HCT116 (cell line): Measurements from ENCODE around the gene SEMA3E. TPM values are rescaled to one million over a fixed set of nuclear protein-coding genes. Genes with fewer than 3 reads are reported as not detected.

Experiments
- ATAC-seq: fragments of 200-7000 bp; cut with Tn5 transposase; 2 replicates; pipeline ENCODE4 v1.9.1; 2020; ENCODE audit warnings: mild to moderate bottlenecking, moderate library complexity
- BruUV-seq: library from RNA; stranded (reverse); fragments of 400-500 nt; replicated peaks from 2 replicates; lab custom pipeline; 2021; lab: Mats Ljungman, UMichigan
- CTCF ChIA-PET: fragments of 300-600 bp; sonication (Branson Sonifier 250); formaldehyde crosslinking; loops from one replicate; lab custom pipeline; 2021; ENCODE audit warnings: antibody characterized with exemption; lab: Charles Lee
- POLR2A ChIA-PET: fragments of 300-600, 350-600 bp; sonication (Branson Sonifier 250); formaldehyde crosslinking; loops from one replicate; lab custom pipeline; 2021; ENCODE audit warnings: antibody characterized with exemption; lab: Charles Lee
- RAD21 ChIA-PET, 2 experiments: fragments of 300-600 bp; sonication (Branson Sonifier 250); formaldehyde crosslinking; loops; one replicate each; lab custom pipeline; 2023; ENCODE audit warnings: low total read pairs in 2 of 2; ENCODE audit not compliant: uncharacterized antibody in 2 of 2, unreplicated experiment in 2 of 2, low non-redundant PET in 1 of 2; lab: Charles Lee
- DNase-seq: peaks from one replicate; pipeline ENCODE4 v3.0.0-alpha.2; 2010; ENCODE audit warnings: low read depth, low spot score
- H2AFZ ChIP-seq: fragments of 200-600 bp; shearing (Covaris generic), sonication (generic); 2 replicates; pipeline ENCODE4 v1.6.1; 2017; ENCODE audit warnings: low read depth, mixed run types, mixed read lengths, antibody characterized with exemption, low read length; ENCODE audit not compliant: poor library complexity, severe bottlenecking
- H3K27ac ChIP-seq: 2 replicates; pipeline ENCODE4 v1.5.1; 2012; ENCODE audit warnings: low read depth, low read length
- H3K27me3 ChIP-seq: fragments of 200-600 bp; sonication (generic); 2 replicates; pipeline ENCODE4 v1.6.1; 2016; ENCODE audit warnings: mixed run types, low read length, mixed read lengths; ENCODE audit not compliant: insufficient read depth
- H3K36me3 ChIP-seq, 2 experiments: fragments of 200-500 bp in 1 of 2; fragments of 200-600 bp in 1 of 2; sonication (Bioruptor generic) in 1 of 2; sonication (generic) in 1 of 2; 2 replicates each; pipeline versions ENCODE4 v1.5.1 to v1.6.1; 2014 to 2016; ENCODE audit warnings: low read length in 2 of 2, inconsistent platforms in 1 of 2, mixed read lengths in 1 of 2, mixed run types in 1 of 2; ENCODE audit not compliant: insufficient read depth in 2 of 2, control insufficient read depth in 1 of 2
- H3K4me1 ChIP-seq, 2 experiments: fragments of 200-600 bp in 1 of 2; sonication (generic) in 1 of 2; 2 replicates each; pipeline versions ENCODE4 v1.5.1 to v1.6.1; 2012 to 2017; ENCODE audit warnings: low read length in 2 of 2, inconsistent platforms in 1 of 2, mild to moderate bottlenecking in 1 of 2, mixed read lengths in 1 of 2, mixed run types in 1 of 2, moderate library complexity in 1 of 2; ENCODE audit not compliant: insufficient read depth in 2 of 2, control insufficient read depth in 1 of 2
- H3K4me2 ChIP-seq: fragments of 200-600 bp; sonication (generic); 2 replicates; pipeline ENCODE4 v1.6.1; 2017; ENCODE audit warnings: mixed run types, low read length, mixed read lengths
- H3K4me3 ChIP-seq, 2 experiments: fragments of 200-600 bp in 1 of 2; sonication (generic) in 1 of 2; replicated peaks in 1 of 2; 2 replicates each; pipeline ENCODE4 v1.5.1; 2011 to 2016; ENCODE audit warnings: low read length in 2 of 2, control low read depth in 1 of 2, low read depth in 1 of 2, mild to moderate bottlenecking in 1 of 2, mixed read lengths in 1 of 2, mixed run types in 1 of 2
- H3K79me2 ChIP-seq: fragments of 200-600 bp; sonication (generic); 2 replicates; pipeline ENCODE4 v1.6.1; 2017; ENCODE audit warnings: mild to moderate bottlenecking, mixed run types, low read length, moderate library complexity, mixed read lengths; ENCODE audit not compliant: insufficient read depth
- H3K9ac ChIP-seq: fragments of 200-600 bp; sonication (generic); 2 replicates; pipeline ENCODE4 v1.6.1; 2016; ENCODE audit warnings: low read length, mixed read lengths
- H3K9me2 ChIP-seq: fragments of 200-600 bp; sonication (generic), shearing (Covaris generic); 2 replicates; pipeline ENCODE4 v1.6.1; 2017; ENCODE audit warnings: mixed run types, mild to moderate bottlenecking, moderate library complexity; ENCODE audit not compliant: insufficient read depth
- H3K9me3 ChIP-seq, 2 experiments: fragments of 200-500 bp in 1 of 2; fragments of 200-600 bp in 1 of 2; sonication (Bioruptor generic) in 1 of 2; sonication (generic) in 1 of 2; 2 replicates each; pipeline ENCODE4 v1.6.1; 2014 to 2017; ENCODE audit warnings: low read length in 2 of 2, mixed read lengths in 2 of 2, inconsistent platforms in 1 of 2, low read depth in 1 of 2, mild to moderate bottlenecking in 1 of 2, mixed run types in 1 of 2, moderate library complexity in 1 of 2; ENCODE audit not compliant: control insufficient read depth in 1 of 2, insufficient read depth in 1 of 2
- H4K20me1 ChIP-seq: fragments of 200-600 bp; sonication (generic), shearing (Covaris generic); 2 replicates; pipeline ENCODE4 v1.6.1; 2017; ENCODE audit warnings: mixed run types, mild to moderate bottlenecking, moderate library complexity; ENCODE audit not compliant: insufficient read depth
- CEBPB ChIP-seq: IDR thresholded peaks from 2 replicates; pipeline ENCODE4 v1.6.1; 2012; ENCODE audit warnings: low read depth
- EGR1 ChIP-seq: IDR thresholded peaks from 2 replicates; pipeline ENCODE4 v1.6.1; 2012; ENCODE audit warnings: low read depth
- ELF1 ChIP-seq: IDR thresholded peaks from 2 replicates; pipeline ENCODE4 v1.6.1; 2012; ENCODE audit warnings: low read depth, borderline replicate concordance
- FOSL1 ChIP-seq: IDR thresholded peaks from 2 replicates; pipeline ENCODE4 v1.6.1; 2012; ENCODE audit warnings: low read depth
- JUND ChIP-seq: IDR thresholded peaks from 2 replicates; pipeline ENCODE4 v1.6.1; 2012
- POLR2A ChIP-seq: IDR thresholded peaks from 2 replicates; pipeline ENCODE4 v1.7.0; 2011; ENCODE audit warnings: borderline replicate concordance; ENCODE audit not compliant: insufficient read depth, insufficient read length; ENCODE audit errors: extremely low read depth
- POLR2AphosphoS5 ChIP-seq: IDR thresholded peaks from 2 replicates; pipeline ENCODE4 v1.6.1; 2011; ENCODE audit warnings: mild to moderate bottlenecking, low read depth, low read length, moderate library complexity
- RAD21 ChIP-seq: IDR thresholded peaks from 2 replicates; pipeline ENCODE4 v1.6.1; 2012; ENCODE audit warnings: low read depth, mild to moderate bottlenecking
- SRF ChIP-seq: IDR thresholded peaks from 2 replicates; pipeline ENCODE4 v1.6.1; 2012; ENCODE audit warnings: low read depth
- TCF7L2 ChIP-seq: IDR thresholded peaks from 2 replicates; pipeline ENCODE4 v1.7.0; 2011; ENCODE audit warnings: borderline replicate concordance, inconsistent platforms; ENCODE audit not compliant: insufficient read depth, insufficient read length; ENCODE audit errors: extremely low read depth
- ZFX ChIP-seq: fragments of 450-650 bp; IDR thresholded peaks from 2 replicates; pipeline ENCODE4 v1.6.1; 2017
- intact Hi-C: fragments of 100-400 bp; cut with micrococcal nuclease; formaldehyde crosslinking; loops from 2 replicates; pipeline ENCODE4 v1.10.0; 2022
- total RNA-seq: library from RNA; stranded (reverse); gene quantifications from one replicate; pipeline ENCODE4 v1.2.1, GENCODE V29; 2021; ENCODE audit not compliant: unreplicated experiment
- TF ChIP-seq, protein P1 (sequence below): IDR thresholded peaks from 2 replicates; pipeline ENCODE4 v1.6.1; 2012; ENCODE audit warnings: low read depth
- TF ChIP-seq, protein P2 (sequence below): IDR thresholded peaks from 2 replicates; pipeline ENCODE4 v1.6.1; 2011; ENCODE audit warnings: mild to moderate bottlenecking, low read length, moderate library complexity; ENCODE audit not compliant: insufficient replicate concordance; ENCODE audit errors: extremely low read depth
- TF ChIP-seq, protein P3 (sequence below): IDR thresholded peaks from 2 replicates; pipeline ENCODE4 v1.6.1; 2012

SEMA3E gene
- total RNA-seq, 1 experiment from 2014 or later = 1.6 TPM

DNA sequence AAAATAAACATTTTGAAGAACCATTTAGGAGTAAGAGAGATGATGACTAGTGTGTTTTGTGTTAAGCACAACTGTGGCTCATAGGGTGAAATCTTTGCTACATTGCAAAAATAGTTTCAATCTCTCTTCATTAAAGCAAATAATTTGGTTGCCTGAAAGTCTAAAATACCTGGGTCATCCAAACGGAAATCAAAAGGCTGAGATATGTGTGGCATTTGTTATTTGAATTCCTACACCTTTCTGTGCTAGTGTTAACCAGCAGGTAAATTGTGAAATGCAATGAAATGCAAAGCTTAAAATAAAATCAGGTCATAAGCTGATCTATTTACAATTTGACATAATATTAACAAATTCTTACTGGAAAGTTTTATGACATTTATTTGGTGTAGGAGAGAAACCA lies 40.9 kb upstream of the SEMA3E start:
- TF ChIP-seq ELF1 = no peak
- TF ChIP-seq, all 23 proteins: peak for 0
- H3K9me3 ChIP-seq = no peaks in the 10 kb centered on the region
- DNase-seq (no peak), ATAC-seq (no peak)
- H3K4me1 ChIP-seq = peaks cover 1 to 8% of the 10 kb centered on the region in 2 experiments
- intact Hi-C loops = no loop called here
- H3K9me2 ChIP-seq = no peaks in the 10 kb centered on the region
- H2AFZ ChIP-seq = no peak overlapping the region
- ChIA-PET CTCF (no interaction called here), POLR2A (no interaction called here), RAD21 (no interaction called here)
- H3K36me3 ChIP-seq = no peaks in the 10 kb centered on the region
- no peaks in the 10 kb centered on the region for H3K27me3 ChIP-seq
- no peaks in the 10 kb centered on the region for H3K79me2 ChIP-seq
- no TSS peak for BruUV-seq
- no peak overlapping the region for H3K4me3 ChIP-seq
- no peak overlapping the region for H3K9ac ChIP-seq
- H3K4me2 ChIP-seq = no peak overlapping the region
- no peak overlapping the region for H3K27ac ChIP-seq
- no peaks in the 10 kb centered on the region for H4K20me1 ChIP-seq

DNA sequence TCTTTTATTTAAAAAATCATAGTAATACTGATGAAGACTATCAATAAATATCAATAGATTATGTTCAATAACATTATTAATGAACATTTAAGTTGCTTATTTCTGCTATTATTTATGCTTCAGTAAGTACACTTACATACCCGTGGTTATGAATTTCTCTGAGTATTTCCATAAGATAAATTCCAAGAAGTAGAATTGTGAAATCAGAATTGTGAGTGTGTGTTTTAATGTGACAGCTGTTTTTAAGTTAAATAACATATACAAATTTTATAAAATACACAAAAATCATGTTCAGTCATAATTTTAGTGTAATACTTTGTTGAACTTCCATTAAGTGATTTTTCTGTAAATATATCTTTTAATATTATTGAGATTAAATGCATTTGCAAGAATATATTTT lies 37.5 kb upstream of the SEMA3E start:
- Histone ChIP-seq H3K9ac (no peak overlapping the region), H3K36me3 (no peaks in the 10 kb centered on the region), H3K79me2 (no peaks in the 10 kb centered on the region), H3K4me3 (no peak overlapping the region), H2AFZ (peak overlapping the region; percentile 17), H3K27me3 (no peaks in the 10 kb centered on the region), H3K4me2 (no peak overlapping the region), H3K9me3 (no peaks in the 10 kb centered on the region), H4K20me1 (no peaks in the 10 kb centered on the region), H3K27ac (no peak overlapping the region), H3K4me1 (peaks cover 9 to 18% of the 10 kb centered on the region in 2 experiments), H3K9me2 (no peaks in the 10 kb centered on the region)
- ATAC-seq = no peak
- ChIA-PET CTCF (no interaction called here), RAD21 (no interaction called here), POLR2A (no interaction called here)
- no peak for DNase-seq
- intact Hi-C loops = no loop called here
- no TSS peak for BruUV-seq
- TF ChIP-seq TCF7L2 = no peak
- TF ChIP-seq SRF = no peak
- TF ChIP-seq, protein P1, sequence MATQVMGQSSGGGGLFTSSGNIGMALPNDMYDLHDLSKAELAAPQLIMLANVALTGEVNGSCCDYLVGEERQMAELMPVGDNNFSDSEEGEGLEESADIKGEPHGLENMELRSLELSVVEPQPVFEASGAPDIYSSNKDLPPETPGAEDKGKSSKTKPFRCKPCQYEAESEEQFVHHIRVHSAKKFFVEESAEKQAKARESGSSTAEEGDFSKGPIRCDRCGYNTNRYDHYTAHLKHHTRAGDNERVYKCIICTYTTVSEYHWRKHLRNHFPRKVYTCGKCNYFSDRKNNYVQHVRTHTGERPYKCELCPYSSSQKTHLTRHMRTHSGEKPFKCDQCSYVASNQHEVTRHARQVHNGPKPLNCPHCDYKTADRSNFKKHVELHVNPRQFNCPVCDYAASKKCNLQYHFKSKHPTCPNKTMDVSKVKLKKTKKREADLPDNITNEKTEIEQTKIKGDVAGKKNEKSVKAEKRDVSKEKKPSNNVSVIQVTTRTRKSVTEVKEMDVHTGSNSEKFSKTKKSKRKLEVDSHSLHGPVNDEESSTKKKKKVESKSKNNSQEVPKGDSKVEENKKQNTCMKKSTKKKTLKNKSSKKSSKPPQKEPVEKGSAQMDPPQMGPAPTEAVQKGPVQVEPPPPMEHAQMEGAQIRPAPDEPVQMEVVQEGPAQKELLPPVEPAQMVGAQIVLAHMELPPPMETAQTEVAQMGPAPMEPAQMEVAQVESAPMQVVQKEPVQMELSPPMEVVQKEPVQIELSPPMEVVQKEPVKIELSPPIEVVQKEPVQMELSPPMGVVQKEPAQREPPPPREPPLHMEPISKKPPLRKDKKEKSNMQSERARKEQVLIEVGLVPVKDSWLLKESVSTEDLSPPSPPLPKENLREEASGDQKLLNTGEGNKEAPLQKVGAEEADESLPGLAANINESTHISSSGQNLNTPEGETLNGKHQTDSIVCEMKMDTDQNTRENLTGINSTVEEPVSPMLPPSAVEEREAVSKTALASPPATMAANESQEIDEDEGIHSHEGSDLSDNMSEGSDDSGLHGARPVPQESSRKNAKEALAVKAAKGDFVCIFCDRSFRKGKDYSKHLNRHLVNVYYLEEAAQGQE = no peak
- no peak for TF ChIP-seq CEBPB
- TF ChIP-seq ELF1 = no peak
- TF ChIP-seq FOSL1 = no peak
- no peak for TF ChIP-seq RAD21
- no peak for TF ChIP-seq JUND
- TF ChIP-seq ZFX = no peak
- TF ChIP-seq EGR1 = no peak
- TF ChIP-seq, protein P2, sequence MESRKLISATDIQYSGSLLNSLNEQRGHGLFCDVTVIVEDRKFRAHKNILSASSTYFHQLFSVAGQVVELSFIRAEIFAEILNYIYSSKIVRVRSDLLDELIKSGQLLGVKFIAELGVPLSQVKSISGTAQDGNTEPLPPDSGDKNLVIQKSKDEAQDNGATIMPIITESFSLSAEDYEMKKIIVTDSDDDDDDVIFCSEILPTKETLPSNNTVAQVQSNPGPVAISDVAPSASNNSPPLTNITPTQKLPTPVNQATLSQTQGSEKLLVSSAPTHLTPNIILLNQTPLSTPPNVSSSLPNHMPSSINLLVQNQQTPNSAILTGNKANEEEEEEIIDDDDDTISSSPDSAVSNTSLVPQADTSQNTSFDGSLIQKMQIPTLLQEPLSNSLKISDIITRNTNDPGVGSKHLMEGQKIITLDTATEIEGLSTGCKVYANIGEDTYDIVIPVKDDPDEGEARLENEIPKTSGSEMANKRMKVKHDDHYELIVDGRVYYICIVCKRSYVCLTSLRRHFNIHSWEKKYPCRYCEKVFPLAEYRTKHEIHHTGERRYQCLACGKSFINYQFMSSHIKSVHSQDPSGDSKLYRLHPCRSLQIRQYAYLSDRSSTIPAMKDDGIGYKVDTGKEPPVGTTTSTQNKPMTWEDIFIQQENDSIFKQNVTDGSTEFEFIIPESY = no peak
- TF ChIP-seq POLR2A = no peak
- TF ChIP-seq POLR2AphosphoS5 = no peak
- TF ChIP-seq, protein P3, sequence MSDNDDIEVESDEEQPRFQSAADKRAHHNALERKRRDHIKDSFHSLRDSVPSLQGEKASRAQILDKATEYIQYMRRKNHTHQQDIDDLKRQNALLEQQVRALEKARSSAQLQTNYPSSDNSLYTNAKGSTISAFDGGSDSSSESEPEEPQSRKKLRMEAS = no peak
